Lower lobe of right lung (tissue), 2 donors: ENCODE results near the gene PRPF38A. TPM values are rescaled to one million over a fixed set of nuclear protein-coding genes. Genes with fewer than 3 reads are reported as not detected.
A peak's percentile ranks its signal among the peaks of the same experiment; 100 is the strongest.
"Not testable (repeated sequence)": the region's sequence is repeated elsewhere in the genome, so short reads cannot be mapped to it uniquely, and the experiment has no call there.

Experiments used
- ATAC-seq, 2 donors: fragments of 200-7000 bp; cut with Tn5 transposase; one replicate each; pipeline ENCODE4 v1.9.1; 2020 to 2022; ENCODE audit warnings: mild to moderate bottlenecking in 2 of 2, moderate library complexity in 2 of 2
- DNase-seq: peaks from one replicate; pipeline ENCODE4 v3.0.0-alpha.2; 2020
- H3K27ac ChIP-seq: fragments of 200-600 bp; one replicate; pipeline ENCODE4 v1.8.0; 2022
- H3K27me3 ChIP-seq: fragments of 200-600 bp; one replicate; pipeline ENCODE4 v1.8.0; 2022; ENCODE audit warnings: low read depth
- H3K36me3 ChIP-seq: fragments of 200-600 bp; one replicate; pipeline ENCODE4 v1.8.0; 2022; ENCODE audit warnings: mild to moderate bottlenecking
- H3K4me1 ChIP-seq: fragments of 200-600 bp; one replicate; pipeline ENCODE4 v1.8.0; 2022
- H3K4me3 ChIP-seq: fragments of 200-600 bp; one replicate; pipeline ENCODE4 v1.8.0; 2022; ENCODE audit warnings: mild to moderate bottlenecking
- H3K9me3 ChIP-seq: fragments of 200-600 bp; one replicate; pipeline ENCODE4 v1.8.0; 2022
- CTCF ChIP-seq: fragments of 200-600 bp; IDR thresholded peaks from one replicate; pipeline ENCODE4 v1.8.0; 2022; ENCODE audit warnings: antibody characterized with exemption, mild to moderate bottlenecking
- intact Hi-C: fragments of 100-400 bp; cut with DNase I; formaldehyde crosslinking; loops from one replicate; pipeline ENCODE4 v1.11.0; 2022
- total RNA-seq: library from RNA; stranded (reverse); fragmentation: NEBNext Ultra II Directional; extraction: Animal tissue kit (Norgen Biotek cat#: 25700); gene quantifications from one replicate; pipeline ENCODE4 v1.2.1, GENCODE V29; 2021
- donor health status: DM: no; HTN: yes; CAD: no; lungs with severe emphysema.

The PRPF38A gene
- total RNA-seq, 1 donor from 2014 or later, result 34.7 TPM

DNA sequence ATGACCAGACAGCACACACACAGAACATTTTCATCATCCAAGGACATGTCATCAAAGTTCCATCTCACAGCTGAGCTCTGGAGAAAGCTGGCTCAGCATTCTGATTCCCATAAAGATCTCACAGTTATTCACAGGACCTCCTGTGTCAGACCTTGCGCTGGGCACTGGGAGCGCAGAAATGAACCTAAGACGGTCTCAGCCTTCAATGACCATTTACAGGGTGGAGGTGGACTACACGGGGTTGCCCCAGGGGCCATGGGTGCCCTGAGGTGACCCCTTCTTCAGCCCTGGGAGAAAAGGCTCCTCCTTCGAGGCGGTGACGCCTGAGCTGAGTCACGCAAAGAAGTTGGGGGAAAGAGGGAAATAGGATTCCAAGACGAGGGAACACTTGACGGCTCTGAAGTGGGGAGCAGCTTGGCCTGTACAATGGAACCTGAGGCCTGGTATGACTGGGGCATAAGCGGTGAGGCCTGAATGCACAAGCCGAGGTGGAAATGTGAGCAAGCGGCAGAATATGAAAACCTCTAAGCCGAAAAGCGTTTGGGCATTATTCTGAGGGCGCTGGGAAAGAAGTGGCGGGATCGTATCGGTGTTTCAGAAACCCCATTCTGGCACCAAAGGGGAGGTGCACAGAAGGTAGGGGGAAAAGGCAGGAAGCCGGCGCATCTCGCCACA is 39.2 kb upstream of the PRPF38A start:
- DNase-seq, result peak; percentile 80
- intact Hi-C loops, result no loop called here
- Histone ChIP-seq H3K27ac (peak overlapping the region; percentile 97), H3K9me3 (no peaks in the 10 kb centered on the region), H3K4me3 (peak overlapping the region; percentile 93), H3K4me1 (peaks cover 14% of the 10 kb centered on the region), H3K36me3 (peaks cover 39% of the 10 kb centered on the region), H3K27me3 (no peaks in the 10 kb centered on the region)
- ATAC-seq, result peak; percentile 62 to 78
- TF ChIP-seq CTCF, result no peak

DNA sequence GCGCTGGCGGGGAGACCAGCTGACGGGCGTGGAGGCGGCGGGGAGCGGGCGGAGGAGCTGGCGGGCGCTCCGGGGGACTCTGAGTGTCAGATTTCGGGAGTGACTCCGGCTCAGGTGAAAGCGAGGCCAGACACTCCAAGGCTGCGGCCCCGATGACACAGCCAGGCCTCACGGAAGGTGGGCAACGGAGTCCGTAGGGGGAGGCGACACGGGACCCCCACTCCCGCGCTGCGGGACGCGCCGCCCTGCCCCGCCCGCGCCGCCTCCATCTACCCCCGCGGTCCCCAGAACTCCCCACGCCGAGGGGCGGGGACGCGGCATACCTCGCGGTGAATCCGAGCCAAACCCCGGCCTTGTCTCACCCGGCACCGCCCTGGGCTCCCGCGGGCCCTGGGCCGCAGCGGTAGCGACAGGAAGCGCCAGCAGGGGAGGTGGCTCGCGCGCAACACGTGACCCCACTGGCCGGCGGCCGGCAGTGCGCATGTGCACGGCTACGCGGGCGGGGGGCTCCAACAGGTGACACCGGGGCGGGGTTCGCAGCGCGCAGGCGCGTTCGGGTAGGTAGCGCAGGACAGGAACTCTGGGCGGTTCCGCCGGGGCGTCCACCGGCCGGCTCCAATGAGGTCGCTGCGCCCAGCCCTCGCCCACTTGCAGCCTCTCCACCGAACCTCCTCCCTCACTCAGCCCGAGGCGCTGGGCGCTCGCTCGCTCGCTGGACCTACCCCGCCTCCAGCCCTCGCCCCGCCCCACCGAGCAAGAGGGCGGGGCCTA is 38.5 kb upstream of the PRPF38A start, which contains the start of gene CC2D1B:
CC2D1B (minus strand) TSS at position 460 of the 771 bp plus-strand sequence. CDS start 1,585 bp downstream, outside the sequence.
- H3K4me3 ChIP-seq, result peak within 1 kb of the TSS; percentile 93
- no peaks in the 10 kb centered on the region for H3K9me3 ChIP-seq
- TF ChIP-seq CTCF, result no peak
- DNase-seq, result peak; percentile 100
- H3K36me3 ChIP-seq, result peaks cover 32% of the 10 kb centered on the region
- peaks cover 14% of the 10 kb centered on the region for H3K4me1 ChIP-seq
- intact Hi-C loops, result no loop called here
- peak; percentile 95 to 97 for ATAC-seq
- no peaks in the 10 kb centered on the region for H3K27me3 ChIP-seq
- H3K27ac ChIP-seq, result peak within 1 kb of the TSS; percentile 97

DNA sequence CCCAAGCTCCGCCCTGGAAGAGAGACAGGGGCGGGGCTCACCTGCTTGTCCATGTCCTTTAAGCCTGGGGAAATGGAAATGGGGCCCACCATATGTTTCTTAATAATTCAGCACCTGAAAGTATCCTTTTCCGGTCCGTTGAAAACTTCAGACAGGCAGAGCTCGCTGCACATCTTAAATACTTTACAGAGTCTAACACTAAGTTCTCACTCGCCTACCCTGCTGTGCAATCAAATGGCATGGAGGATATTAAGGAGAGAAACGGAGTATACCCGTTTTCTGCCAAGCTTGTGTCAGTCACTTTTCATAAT is 37.9 kb upstream of the PRPF38A start:
- H3K9me3 ChIP-seq, result no peaks in the 10 kb centered on the region
- peak overlapping the region; percentile 93 for H3K4me3 ChIP-seq
- intact Hi-C loops, result no loop called here
- H3K27me3 ChIP-seq, result no peaks in the 10 kb centered on the region
- DNase-seq (no peak), ATAC-seq (no peak)
- H3K27ac ChIP-seq, result peak overlapping the region; percentile 97
- peaks cover 26% of the 10 kb centered on the region for H3K36me3 ChIP-seq
- no peak for TF ChIP-seq CTCF
- H3K4me1 ChIP-seq, result peaks cover 14% of the 10 kb centered on the region

DNA sequence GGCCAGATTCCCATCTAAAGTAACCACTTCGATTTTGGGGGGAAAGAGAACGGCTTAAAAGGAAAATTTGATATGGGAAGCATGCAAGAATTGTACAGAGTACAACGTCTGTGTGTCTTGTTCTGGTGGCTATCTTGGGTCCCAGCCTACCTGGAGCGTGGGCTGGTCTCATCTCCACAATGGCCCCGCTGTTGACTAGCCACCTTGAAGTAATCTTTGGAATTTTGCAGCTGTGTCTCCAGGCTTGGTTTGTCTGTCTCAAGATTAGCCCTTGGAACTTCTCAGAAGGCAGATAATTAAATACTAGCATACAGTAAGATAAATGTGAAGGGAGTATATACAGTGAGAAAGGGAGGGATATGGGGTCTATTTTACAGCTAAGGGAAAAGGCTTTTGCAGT is 37.1 kb upstream of the PRPF38A start:
- intact Hi-C loops, result no loop called here
- no peak overlapping the region for H3K4me3 ChIP-seq
- H3K36me3 ChIP-seq, result peaks cover 18% of the 10 kb centered on the region
- no peak for ATAC-seq
- no peaks in the 10 kb centered on the region for H3K9me3 ChIP-seq
- TF ChIP-seq CTCF, result no peak
- no peak overlapping the region for H3K27ac ChIP-seq
- no peak for DNase-seq
- H3K4me1 ChIP-seq, result peaks cover 14% of the 10 kb centered on the region
- H3K27me3 ChIP-seq, result no peaks in the 10 kb centered on the region

GRCh38 chr1:52368383-52369172 is 35.8 kb upstream of the PRPF38A start:
- ATAC-seq (no peak), DNase-seq (peak; percentile 77)
- H3K4me1 ChIP-seq, result peaks cover 14% of the 10 kb centered on the region
- H3K9me3 ChIP-seq, result no peaks in the 10 kb centered on the region
- H3K4me3 ChIP-seq, result peak overlapping the region; percentile 56
- peak overlapping the region; percentile 41 for H3K27ac ChIP-seq
- peaks cover 5% of the 10 kb centered on the region for H3K36me3 ChIP-seq
- intact Hi-C loops, result no loop called here
- H3K27me3 ChIP-seq, result no peaks in the 10 kb centered on the region
- TF ChIP-seq CTCF, result no peak

DNA sequence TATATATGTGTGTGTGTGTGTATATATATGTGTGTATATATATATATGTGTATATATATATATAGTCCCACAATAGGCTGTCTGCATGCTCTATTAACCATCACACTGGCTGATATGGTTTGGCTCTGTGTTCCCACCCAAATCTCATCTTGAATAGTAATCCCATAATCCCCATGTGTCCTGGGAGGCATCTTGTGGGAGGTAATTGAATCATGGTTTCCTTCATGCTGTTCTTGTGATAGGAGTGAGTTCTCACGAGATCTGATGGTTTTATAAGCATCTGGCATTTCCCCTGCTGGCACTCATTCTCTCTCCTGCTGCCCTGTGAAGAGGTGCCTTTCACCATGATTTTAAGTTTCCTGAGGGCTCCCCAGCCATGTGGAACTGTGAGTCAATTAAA is 34.6 kb upstream of the PRPF38A start:
- H3K4me1 ChIP-seq, DNase-seq, H3K4me3 ChIP-seq, H3K27me3 ChIP-seq, H3K9me3 ChIP-seq, H3K36me3 ChIP-seq, H3K27ac ChIP-seq, ATAC-seq, intact Hi-C loops: not testable (repeated sequence)
